ENCODE results near the gene PRELID3B. TPM values are rescaled to one million over a fixed set of nuclear protein-coding genes. Genes with fewer than 3 reads are reported as not detected.
A peak's percentile ranks its signal among the peaks of the same experiment; 100 is the strongest.

Gene PRELID3B
- total RNA-seq, 1 donor from 2014 or later = 54.2 TPM

DNA sequence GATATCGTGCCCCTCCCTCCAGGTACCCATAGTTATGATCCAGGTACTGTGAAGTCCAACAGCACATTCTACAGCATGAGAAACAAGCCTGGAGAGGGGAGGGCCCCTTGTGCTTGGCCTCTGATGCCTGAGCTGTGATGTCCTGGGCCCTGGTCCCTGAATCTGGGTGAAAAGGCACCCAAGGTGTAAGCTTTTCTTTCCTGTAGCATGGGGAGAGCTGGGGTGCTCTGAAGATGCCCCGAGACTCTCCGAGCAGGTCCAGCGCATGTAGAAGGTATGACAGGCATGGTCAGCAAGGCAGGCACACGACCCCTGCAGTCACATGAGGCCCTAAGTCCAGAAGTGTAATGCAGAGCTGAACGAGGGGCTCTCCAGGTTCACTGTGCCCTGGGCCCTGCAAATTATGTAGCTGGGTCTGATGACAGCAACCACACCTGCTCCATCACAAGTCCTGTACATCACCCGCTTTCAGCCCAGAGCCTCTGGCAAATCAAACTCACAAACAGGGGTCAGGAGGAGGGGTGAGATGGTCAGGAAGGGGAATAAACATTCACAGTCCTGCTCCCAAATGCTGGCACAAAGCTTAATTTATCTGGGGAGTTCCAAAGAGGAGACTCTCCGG, 33.8 kb downstream of the PRELID3B start:
- peak overlapping the region; percentile 98 for H3K27ac Mint-ChIP-seq
- intact Hi-C loops (cut with micrococcal nuclease) = loop anchor here (1.0 to 10.0 kb wide), 6 partner anchors 7 to 1524 kb away; partner anchors contain the start of genes RAB22A, STX16 and ZNF831
- H3K9me3 Mint-ChIP-seq = no peaks in the 10 kb centered on the region
- ChIA-PET POLR2A (interaction anchor here (0.5 to 3.5 kb wide), 20 partner anchors 8 to 1610 kb away, joined by 3 to 89 read pairs (median 4); partner anchors contain the start of genes ATP5F1E, PRELID3B, TUBB1 and ZBP1), CTCF (interaction anchor here (1.3 kb wide), 1 partner anchor 23 kb away, joined by 5 read pairs; the partner anchor contains the start of gene ATP5F1E)
- TF ChIP-seq, protein P1, sequence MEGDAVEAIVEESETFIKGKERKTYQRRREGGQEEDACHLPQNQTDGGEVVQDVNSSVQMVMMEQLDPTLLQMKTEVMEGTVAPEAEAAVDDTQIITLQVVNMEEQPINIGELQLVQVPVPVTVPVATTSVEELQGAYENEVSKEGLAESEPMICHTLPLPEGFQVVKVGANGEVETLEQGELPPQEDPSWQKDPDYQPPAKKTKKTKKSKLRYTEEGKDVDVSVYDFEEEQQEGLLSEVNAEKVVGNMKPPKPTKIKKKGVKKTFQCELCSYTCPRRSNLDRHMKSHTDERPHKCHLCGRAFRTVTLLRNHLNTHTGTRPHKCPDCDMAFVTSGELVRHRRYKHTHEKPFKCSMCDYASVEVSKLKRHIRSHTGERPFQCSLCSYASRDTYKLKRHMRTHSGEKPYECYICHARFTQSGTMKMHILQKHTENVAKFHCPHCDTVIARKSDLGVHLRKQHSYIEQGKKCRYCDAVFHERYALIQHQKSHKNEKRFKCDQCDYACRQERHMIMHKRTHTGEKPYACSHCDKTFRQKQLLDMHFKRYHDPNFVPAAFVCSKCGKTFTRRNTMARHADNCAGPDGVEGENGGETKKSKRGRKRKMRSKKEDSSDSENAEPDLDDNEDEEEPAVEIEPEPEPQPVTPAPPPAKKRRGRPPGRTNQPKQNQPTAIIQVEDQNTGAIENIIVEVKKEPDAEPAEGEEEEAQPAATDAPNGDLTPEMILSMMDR (IDR thresholded peaks at IDR 0.05) = no peak
- no peak for ATAC-seq (ENCODE audit: low read depth)
- H3K36me3 Mint-ChIP-seq (ENCODE audit: low read depth) = peaks cover 18% of the 10 kb centered on the region
- DNase-seq = no peak
- H3K27me3 Mint-ChIP-seq = no peaks in the 10 kb centered on the region
- peaks cover 47% of the 10 kb centered on the region for H3K4me1 Mint-ChIP-seq
- peak overlapping the region; percentile 35 for H3K4me3 Mint-ChIP-seq

DNA sequence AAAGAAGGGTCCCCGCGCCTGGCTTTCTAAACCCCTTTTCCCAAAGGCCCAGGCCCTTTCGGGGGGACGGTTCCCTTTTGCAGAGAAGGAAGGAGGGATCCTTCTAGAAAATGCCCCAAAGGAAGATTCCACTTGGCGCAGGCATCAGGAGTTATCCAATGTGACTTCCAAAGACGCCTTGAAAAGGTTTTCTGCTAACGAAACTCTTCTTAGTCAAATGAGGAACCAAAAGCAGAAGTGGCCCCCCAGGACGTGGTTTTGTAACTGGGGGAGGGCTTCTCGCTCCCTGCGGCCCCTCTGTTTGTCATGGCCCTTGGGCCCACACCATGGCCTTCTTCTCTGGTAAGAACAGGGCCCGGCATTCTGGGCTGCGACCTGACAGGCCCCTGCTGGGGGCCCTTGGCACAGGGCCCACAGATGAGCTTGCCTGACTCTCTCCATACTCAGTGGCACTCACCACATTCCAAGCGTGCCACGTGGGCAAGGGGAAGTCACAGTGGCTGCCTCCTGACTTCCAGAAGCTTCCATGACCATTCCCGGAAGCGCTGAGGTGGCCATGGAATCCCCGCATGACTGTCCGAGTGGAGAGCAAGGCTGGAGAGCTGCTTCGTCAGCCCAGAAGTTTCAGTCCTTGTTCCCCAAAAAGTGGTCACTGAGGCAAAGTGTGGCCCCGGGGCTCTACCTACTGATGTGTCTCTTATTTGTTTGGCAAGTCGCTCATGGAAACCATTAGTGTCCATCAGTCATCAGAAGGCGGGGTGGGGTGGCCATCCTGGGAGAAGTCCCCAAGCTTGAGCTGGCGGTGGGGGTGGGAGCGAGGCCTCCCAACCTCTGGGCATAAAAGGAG, 34.7 kb downstream of the PRELID3B start:
- no peaks in the 10 kb centered on the region for H3K27me3 Mint-ChIP-seq
- peak; percentile 22 for ATAC-seq (ENCODE audit: low read depth)
- H3K9me3 Mint-ChIP-seq = no peaks in the 10 kb centered on the region
- CTCF ChIA-PET = interaction anchor here (1.3 kb wide), 1 partner anchor 24 kb away, joined by 5 read pairs; the partner anchor contains the start of gene ATP5F1E
- POLR2A ChIA-PET = interaction anchor here (0.6 to 3.5 kb wide), 23 partner anchors 9 to 1610 kb away, joined by 3 to 89 read pairs (median 4); partner anchors contain the start of genes ATP5F1E, PRELID3B and ZBP1
- peak overlapping the region; percentile 98 for H3K27ac Mint-ChIP-seq
- H3K36me3 Mint-ChIP-seq (ENCODE audit: low read depth) = peaks cover 27% of the 10 kb centered on the region
- DNase-seq = peak; percentile 69
- H3K4me3 Mint-ChIP-seq = peak overlapping the region; percentile 95
- TF ChIP-seq, protein P1 (IDR thresholded peaks at IDR 0.05) = no peak
- peaks cover 52% of the 10 kb centered on the region for H3K4me1 Mint-ChIP-seq
- intact Hi-C loops (cut with micrococcal nuclease) = loop anchor here (1.0 to 10.0 kb wide), 9 partner anchors 8 to 1617 kb away; partner anchors contain the start of genes ATP5F1E, RAB22A, RBM38 and STX16

GRCh38 chr20:59006864-59007664, 35.5 kb downstream of the PRELID3B start, which contains the start of gene CTSZ:
CTSZ (minus strand) TSS chr20:59007254; CDS start chr20:59007128, 126 bp downstream.
- TF ChIP-seq, protein P1 (IDR thresholded peaks at IDR 0.05) = no peak
- Mint-ChIP-seq H3K4me1 (peaks cover 61% of the 10 kb centered on the region), H3K27me3 (no peaks in the 10 kb centered on the region), H3K36me3 (ENCODE audit: low read depth) (peaks cover 36% of the 10 kb centered on the region), H3K9me3 (no peaks in the 10 kb centered on the region), H3K4me3 (peak within 1 kb of the TSS; percentile 95), H3K27ac (peak within 1 kb of the TSS; percentile 99)
- DNase-seq (peak; percentile 65), ATAC-seq (ENCODE audit: low read depth) (peak; percentile 25)
- POLR2A ChIA-PET = interaction anchor here (0.6 to 5.1 kb wide), 14 partner anchors 10 to 1617 kb away, joined by 3 to 89 read pairs (median 18); partner anchors contain the start of genes ATP5F1E, PRELID3B and TUBB1
- CTCF ChIA-PET = no interaction called here
- intact Hi-C loops (cut with micrococcal nuclease) = loop anchor here (1.0 to 10.0 kb wide), 9 partner anchors 25 to 1616 kb away; partner anchors contain the start of genes ATP5F1E, RAB22A, RBM38 and STX16

- Mint-ChIP-seq H3K36me3 (ENCODE audit: low read depth) (peaks cover 42% of the 10 kb centered on the region), H3K4me1 (peaks cover 63% of the 10 kb centered on the region), H3K27me3 (no peaks in the 10 kb centered on the region), H3K27ac (peak overlapping the region; percentile 99), H3K4me3 (peak overlapping the region; percentile 91), H3K9me3 (no peaks in the 10 kb centered on the region)
- ATAC-seq (ENCODE audit: low read depth) (no peak), DNase-seq (no peak)
- ChIA-PET POLR2A (interaction anchor here (0.6 to 5.1 kb wide), 11 partner anchors 11 to 1617 kb away, joined by 3 to 88 read pairs (median 20); partner anchors contain the start of genes ATP5F1E, PRELID3B and TUBB1), CTCF (interaction anchor here (1.2 to 1.8 kb wide), 2 partner anchors 26 to 27 kb away, joined by 3 to 4 read pairs; partner anchors contain the start of gene ATP5F1E)
- intact Hi-C loops (cut with micrococcal nuclease) = loop anchor here (1.0 to 10.0 kb wide), 7 partner anchors 136 to 1616 kb away; partner anchors contain the start of genes RAB22A, RBM38, STX16 and ZNF831
- TF ChIP-seq, protein P1 (IDR thresholded peaks at IDR 0.05) = no peak
These were observed 36.3 kb downstream of the PRELID3B start for GRCh38 chr20:59006167-59006863.
